HG02870 (cell line): Measurements from ENCODE around the gene ZNF800.
A peak's percentile ranks its signal among the peaks of the same experiment; 100 is the strongest.

ENCODE experiments used
- ATAC-seq: cut with Tn5 transposase; IDR thresholded peaks from one replicate; pipeline ENCODE4 v1.9.1; 2021; ENCODE audit warnings: mild to moderate bottlenecking, moderate library complexity; ENCODE audit not compliant: unreplicated experiment

The ZNF800 gene

GRCh38 chr7:127353897-127354296 lies 38.6 kb downstream of the ZNF800 start:
- no peak for ATAC-seq

- ATAC-seq, result no peak
Observed at GRCh38 chr7:127350586-127350985, 41.9 kb downstream of the ZNF800 start.

- no peak for ATAC-seq
Observed at GRCh38 chr7:127349881-127350280, 42.6 kb downstream of the ZNF800 start.

DNA sequence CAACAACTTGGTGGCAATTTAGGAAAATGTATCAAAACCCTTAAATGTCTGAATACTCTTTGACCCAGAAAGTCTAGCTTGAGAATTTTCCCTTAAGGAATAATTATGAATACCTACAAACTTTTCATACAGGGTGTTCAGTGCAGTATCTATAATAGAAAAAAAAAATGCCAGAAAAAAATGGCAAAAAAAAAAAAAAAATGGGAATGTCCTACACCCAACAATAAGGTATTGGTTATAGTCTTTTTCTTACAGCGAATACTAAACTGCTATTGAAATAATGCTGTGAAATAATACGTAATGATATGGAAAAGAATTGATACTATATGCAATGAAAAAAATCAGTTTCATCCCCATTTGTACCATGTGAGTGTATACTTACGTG lies 44.3 kb downstream of the ZNF800 start:
- no peak for ATAC-seq

GRCh38 chr7:127347567-127348246 lies 44.8 kb downstream of the ZNF800 start:
- peak; percentile 86 for ATAC-seq

DNA sequence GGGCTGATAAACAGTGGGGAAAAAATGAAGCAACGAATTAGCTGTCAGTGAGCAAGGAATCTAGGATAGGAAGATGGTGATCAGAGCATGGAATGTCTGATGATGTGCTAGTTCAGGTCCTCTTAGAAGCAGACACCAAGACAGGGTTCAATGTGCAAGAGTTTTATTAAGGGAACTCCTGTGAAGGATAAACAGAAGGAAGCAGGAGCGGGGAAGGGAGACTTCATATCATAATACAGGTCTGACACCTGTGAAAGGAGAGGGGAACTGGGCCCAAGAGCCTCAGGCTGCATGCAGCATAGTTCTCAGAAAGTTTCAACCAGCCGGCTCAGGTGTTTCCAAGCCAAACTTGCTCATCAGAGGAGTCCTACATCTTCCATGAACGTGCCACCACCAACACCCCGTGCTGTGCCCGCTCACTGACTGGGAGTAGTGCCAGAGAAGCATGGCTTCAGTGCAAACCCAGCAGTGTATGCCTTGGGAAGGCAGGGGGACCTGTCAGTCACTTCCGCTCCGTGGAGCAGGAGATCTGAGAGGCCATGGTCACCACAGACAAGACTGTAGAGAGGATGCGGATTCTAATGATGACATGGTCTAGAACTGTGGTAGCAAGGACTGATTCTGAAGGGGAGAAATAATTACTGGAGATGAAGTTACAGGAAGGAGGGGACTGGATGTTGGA lies 45.8 kb downstream of the ZNF800 start:
- no peak for ATAC-seq

DNA sequence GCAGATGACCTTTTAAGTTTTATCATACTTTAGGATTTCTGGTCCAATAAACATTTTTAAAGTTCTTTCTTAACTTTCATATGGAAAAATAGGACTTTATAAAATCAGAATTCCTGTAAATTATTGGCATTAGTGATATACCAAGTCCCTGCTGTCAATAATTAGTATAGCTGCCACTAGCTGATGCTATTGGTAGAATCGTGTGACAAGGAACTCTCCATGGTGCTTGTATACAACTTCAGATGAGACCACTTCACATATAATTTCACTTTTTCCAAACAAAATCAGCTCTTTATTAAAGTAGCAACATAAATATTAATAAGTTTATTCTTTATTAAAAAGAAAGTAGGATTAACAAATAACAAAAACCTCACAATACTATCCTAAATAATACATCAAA lies 49.9 kb downstream of the ZNF800 start:
- no peak for ATAC-seq

DNA sequence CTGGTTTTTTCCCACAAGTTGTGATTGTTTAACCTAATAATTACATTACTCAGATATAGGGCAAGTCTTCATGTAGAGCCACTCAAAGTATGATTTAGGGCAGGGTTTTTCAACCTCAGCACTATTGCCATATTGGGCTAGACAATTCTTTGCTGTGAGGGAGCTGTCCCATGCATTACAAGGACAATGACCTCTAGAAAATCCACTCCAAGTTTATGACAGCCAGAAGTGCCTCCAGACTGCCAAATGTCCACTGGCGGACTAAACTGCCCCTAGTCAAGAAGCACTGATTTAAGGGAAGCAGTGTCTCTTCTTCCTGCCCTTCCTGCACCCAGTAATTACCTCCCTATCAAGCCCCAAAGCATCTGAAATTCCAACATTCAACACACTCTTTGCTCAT lies 54.4 kb downstream of the ZNF800 start:
- no peak for ATAC-seq

GRCh38 chr7:127337581-127337980 lies 54.9 kb downstream of the ZNF800 start:
- ATAC-seq, result no peak

DNA sequence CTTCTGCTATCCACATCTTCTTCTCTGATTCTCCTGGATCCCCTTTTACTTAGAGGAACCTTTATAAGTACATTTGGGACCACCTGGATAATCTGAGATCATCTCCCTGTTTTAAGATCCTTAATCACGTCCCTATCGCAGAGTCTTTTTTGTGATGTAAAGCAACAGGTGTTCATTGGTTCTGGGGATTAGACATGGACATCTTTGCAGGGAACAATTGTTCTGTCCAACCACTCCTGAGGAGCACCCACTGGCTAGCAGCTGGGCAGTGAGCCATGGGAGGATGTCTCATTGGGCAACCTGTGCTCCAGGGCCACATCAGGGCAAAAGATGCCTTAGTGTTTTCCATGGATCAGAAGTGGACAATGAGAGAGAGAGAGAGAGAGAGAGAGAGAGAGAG lies 56.0 kb downstream of the ZNF800 start:
- no peak for ATAC-seq

DNA sequence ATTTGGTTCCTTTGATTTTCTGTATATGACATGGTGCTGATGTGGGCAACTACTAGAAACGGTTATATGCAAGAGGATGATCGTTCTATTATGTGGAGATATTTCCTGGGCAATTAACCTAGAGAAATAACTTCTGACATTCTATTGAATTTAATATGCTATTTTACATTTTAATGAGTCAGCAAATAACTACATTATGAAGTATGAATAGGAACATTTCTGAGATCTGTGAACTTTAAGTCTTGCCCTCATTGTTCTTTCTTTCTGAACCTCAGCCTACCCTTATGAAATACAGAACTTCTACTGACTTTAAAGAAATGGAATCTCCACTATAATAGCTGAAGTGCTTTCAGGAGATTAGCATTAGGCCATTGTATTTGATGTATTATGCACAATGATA lies 59.6 kb downstream of the ZNF800 start:
- no peak for ATAC-seq

DNA sequence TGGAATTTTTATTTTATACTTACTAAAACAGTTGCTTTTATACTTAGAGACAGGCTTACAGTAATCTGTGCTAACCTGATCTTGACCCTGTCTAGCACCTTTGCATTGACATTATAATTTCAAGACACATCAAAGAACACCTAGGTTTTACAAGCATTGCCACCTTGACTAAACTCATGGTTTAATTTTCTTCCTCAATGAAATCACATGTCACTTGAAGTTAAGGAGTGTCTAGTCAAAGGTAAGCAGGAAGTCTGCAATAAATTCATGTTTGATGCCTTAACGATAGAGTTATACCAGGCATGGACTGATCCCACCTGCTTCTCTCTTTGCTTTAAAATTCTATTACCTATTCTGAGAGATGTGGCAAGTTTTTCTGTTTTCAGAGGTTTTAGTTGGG lies 62.4 kb downstream of the ZNF800 start:
- no peak for ATAC-seq

DNA sequence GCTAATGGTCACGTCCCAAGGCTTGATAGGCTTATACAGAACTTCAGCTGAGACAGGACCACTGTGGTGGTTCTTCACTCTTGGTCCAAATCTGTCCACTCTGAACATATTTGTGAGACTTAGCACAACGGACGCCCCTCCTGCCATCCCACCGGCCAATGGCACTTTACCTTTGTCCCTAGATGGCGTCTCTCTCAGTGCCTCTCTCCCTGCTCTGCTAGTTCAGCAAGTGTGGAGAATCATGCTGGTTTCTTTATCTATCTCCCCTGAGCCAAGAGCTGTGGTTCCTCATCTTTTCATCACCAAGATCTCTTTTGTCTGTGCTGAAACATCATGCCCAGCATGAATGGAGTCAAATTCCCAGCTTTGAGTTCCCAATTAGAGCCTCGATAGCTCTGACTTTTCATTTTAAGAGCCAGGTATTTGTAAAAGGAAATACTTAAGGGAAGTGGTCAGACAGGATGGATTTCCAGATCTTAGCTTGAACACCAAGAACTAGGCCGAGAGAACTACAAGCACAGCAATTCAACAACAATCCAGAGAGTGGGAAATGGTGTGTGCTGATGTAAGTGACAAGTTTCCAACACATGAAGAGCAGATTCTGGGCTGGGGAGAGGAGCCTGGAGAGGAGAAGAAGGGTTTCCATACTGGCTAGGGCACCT lies 69.5 kb downstream of the ZNF800 start:
- ATAC-seq, result no peak

DNA sequence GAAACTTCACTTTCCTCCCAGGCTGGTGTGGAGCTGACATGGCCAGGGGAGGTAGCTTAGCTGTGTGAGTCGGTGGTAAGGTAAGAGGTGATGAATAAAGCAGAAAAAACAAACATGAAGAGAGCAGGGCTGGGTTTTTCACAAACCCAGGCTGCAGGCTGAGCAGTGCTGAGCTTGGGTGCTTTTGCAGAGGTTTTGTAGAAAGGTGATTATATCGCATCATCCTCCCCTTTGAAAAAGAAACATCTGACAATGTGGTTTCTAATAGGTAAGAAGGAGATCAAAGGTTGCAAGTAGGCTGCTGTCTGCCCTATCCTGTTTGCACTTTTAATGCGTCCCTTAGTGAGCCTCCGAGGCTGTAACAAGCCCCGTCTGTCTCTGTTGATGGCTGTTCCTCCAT lies 70.2 kb downstream of the ZNF800 start:
- ATAC-seq, result no peak

DNA sequence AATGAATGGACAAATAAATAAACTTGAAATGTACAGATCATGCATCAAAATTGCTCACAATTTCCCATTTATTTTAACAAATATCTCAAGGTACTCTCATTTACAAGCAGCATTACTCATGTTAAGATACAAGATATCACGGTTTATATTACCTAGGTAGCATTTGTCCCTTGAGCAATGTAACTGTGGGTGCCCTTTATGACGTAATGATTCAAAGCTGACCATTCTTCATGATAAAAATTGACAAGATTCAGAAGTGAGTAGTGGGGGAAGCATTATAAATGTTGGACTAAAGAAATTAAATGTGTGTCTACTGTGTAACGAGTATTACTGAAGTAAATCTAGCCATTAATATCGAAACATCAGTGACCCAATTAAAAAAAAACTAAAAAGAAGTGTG lies 71.5 kb downstream of the ZNF800 start:
- ATAC-seq, result no peak
